H1 (cell line): ENCODE data around the gene NBEA. TPM values are rescaled to one million over a fixed set of nuclear protein-coding genes. Genes with fewer than 3 reads are reported as not detected.

Experiments
- CTCF ChIA-PET: fragments of 300-600 bp; sonication (Branson Sonifier 250); formaldehyde crosslinking; loops from one replicate; lab custom pipeline; 2021; ENCODE audit not compliant: partially characterized antibody; lab: Charles Lee
- POLR2A ChIA-PET: fragments of 300-600 bp; sonication (Branson Sonifier 250); formaldehyde crosslinking; loops from one replicate; lab custom pipeline; 2021; ENCODE audit warnings: inconsistent platforms; ENCODE audit not compliant: partially characterized antibody; lab: Charles Lee
- DNase-seq, 2 experiments: peaks; one replicate each; pipeline versions ENCODE4 v3.0.0 to v3.0.0-alpha.2; 2010 to 2022; ENCODE audit warnings: low spot score in 2 of 2, low read depth in 1 of 2, mixed read lengths in 1 of 2
- FAIRE-seq: peaks from 2 replicates; lab custom pipeline; 2011; peaks lifted over from hg19 to GRCh38; lab: Jason Lieb, UNC
- H2AFZ ChIP-seq: 2 replicates; pipeline ENCODE4 v1.8.1; 2012; ENCODE audit warnings: low read length, inconsistent platforms
- H2AK5ac ChIP-seq: 2 replicates; pipeline ENCODE4 v1.6.1; 2013; ENCODE audit warnings: low read depth, low read length
- H2BK120ac ChIP-seq: replicated peaks from 2 replicates; pipeline ENCODE3; 2013; ENCODE audit warnings: low read depth, low read length, inconsistent platforms
- H2BK12ac ChIP-seq: 2 replicates; pipeline ENCODE4 v1.6.1; 2013; ENCODE audit warnings: low read depth, low read length
- H2BK15ac ChIP-seq: 2 replicates; pipeline ENCODE4 v1.6.1; 2013; ENCODE audit warnings: low read length
- H2BK20ac ChIP-seq: 2 replicates; pipeline ENCODE4 v1.6.1; 2013; ENCODE audit warnings: low read length
- H2BK5ac ChIP-seq: 2 replicates; pipeline ENCODE4 v1.6.1; 2013; ENCODE audit warnings: low read depth, low read length
- H3K14ac ChIP-seq: 2 replicates; pipeline ENCODE4 v1.6.1; 2013; ENCODE audit warnings: inconsistent platforms; ENCODE audit not compliant: insufficient read length
- H3K18ac ChIP-seq: 2 replicates; pipeline ENCODE4 v1.6.1; 2013; ENCODE audit warnings: low read length; ENCODE audit errors: extremely low read depth
- H3K23ac ChIP-seq: 2 replicates; pipeline ENCODE4 v1.6.1; 2013; ENCODE audit warnings: inconsistent platforms; ENCODE audit not compliant: insufficient read length
- H3K23me2 ChIP-seq: 2 replicates; pipeline ENCODE4 v1.6.1; 2013; ENCODE audit warnings: low read depth, low read length
- H3K27ac ChIP-seq: 2 replicates; pipeline ENCODE4 v1.6.1; 2011; ENCODE audit warnings: low read depth, low read length, inconsistent platforms
- H3K27me3 ChIP-seq, 4 experiments: replicated peaks in 1 of 4; 1 replicate in 1 of 4; 2 replicates in 3 of 4; pipeline versions ENCODE4 v1.6.1 to v1.8.1; 2011 to 2013; ENCODE audit warnings: low read length in 3 of 4, mild to moderate bottlenecking in 3 of 4, inconsistent platforms in 2 of 4, mixed read lengths in 2 of 4, moderate library complexity in 1 of 4; ENCODE audit not compliant: control insufficient read depth in 3 of 4, insufficient read depth in 3 of 4; ENCODE audit errors: extremely low read depth in 1 of 4
- H3K36me3 ChIP-seq, 4 experiments: 2 replicates each; pipeline versions ENCODE4 v1.6.1 to v1.8.1; 2011 to 2013; ENCODE audit warnings: mild to moderate bottlenecking in 4 of 4, low read length in 3 of 4, moderate library complexity in 2 of 4, control low read depth in 1 of 4, inconsistent platforms in 1 of 4; ENCODE audit not compliant: insufficient read depth in 4 of 4, control insufficient read depth in 2 of 4
- H3K4ac ChIP-seq: replicated peaks from 2 replicates; pipeline ENCODE3; 2013; ENCODE audit warnings: low read length, low read depth, mixed read lengths, inconsistent platforms; ENCODE audit not compliant: insufficient read length
- H3K4me1 ChIP-seq, 4 experiments: replicated peaks in 1 of 4; 1 replicate in 1 of 4; 2 replicates in 3 of 4; pipeline versions ENCODE4 v1.6.1 to v1.8.1; 2011 to 2013; ENCODE audit warnings: low read length in 3 of 4, inconsistent platforms in 2 of 4, mixed read lengths in 1 of 4; ENCODE audit not compliant: insufficient read depth in 4 of 4, control insufficient read depth in 3 of 4
- H3K4me2 ChIP-seq, 2 experiments: 2 replicates each; pipeline versions ENCODE4 v1.6.1 to v1.8.1; 2011 to 2013; ENCODE audit warnings: low read depth in 2 of 2, low read length in 2 of 2, control low read depth in 1 of 2, inconsistent platforms in 1 of 2, mild to moderate bottlenecking in 1 of 2; ENCODE audit not compliant: insufficient read depth in 1 of 2
- H3K4me3 ChIP-seq, 4 experiments: fragments of 200-600, 300-600 bp in 1 of 4; sonication (generic), shearing (Covaris generic), sonication (Bioruptor Twin) in 1 of 4; 2 replicates each; pipeline versions ENCODE4 v1.5.1 to v1.8.1; 2011 to 2016; ENCODE audit warnings: low read length in 4 of 4, low read depth in 3 of 4, control low read depth in 2 of 4, inconsistent platforms in 2 of 4, mild to moderate bottlenecking in 2 of 4, mixed read lengths in 1 of 4, moderate library complexity in 1 of 4; ENCODE audit not compliant: insufficient read depth in 2 of 4; ENCODE audit errors: extremely low read depth in 1 of 4
- H3K56ac ChIP-seq: replicated peaks from 2 replicates; pipeline ENCODE3; 2013; ENCODE audit warnings: low read depth, mild to moderate bottlenecking, mixed read lengths, low read length, inconsistent platforms; ENCODE audit not compliant: insufficient read length
- H3K79me1 ChIP-seq: 2 replicates; pipeline ENCODE4 v1.6.1; 2013; ENCODE audit warnings: low read depth, low read length, control low read depth
- H3K79me2 ChIP-seq, 2 experiments: 2 replicates each; pipeline versions ENCODE4 v1.6.1 to v1.8.1; 2012 to 2013; ENCODE audit warnings: low read length in 2 of 2, mild to moderate bottlenecking in 2 of 2, inconsistent platforms in 1 of 2; ENCODE audit not compliant: insufficient read depth in 2 of 2, control insufficient read depth in 1 of 2
- H3K9ac ChIP-seq, 4 experiments: replicated peaks in 1 of 4; 1 replicate in 1 of 4; 2 replicates in 3 of 4; pipeline versions ENCODE4 v1.6.1 to v1.8.1; 2011 to 2013; ENCODE audit warnings: low read depth in 3 of 4, low read length in 3 of 4, control low read depth in 2 of 4, mild to moderate bottlenecking in 2 of 4, moderate library complexity in 2 of 4, inconsistent platforms in 1 of 4; ENCODE audit errors: extremely low read depth in 1 of 4
- H3K9me3 ChIP-seq, 2 experiments: 2 replicates each; pipeline versions ENCODE4 v1.6.1 to v1.8.1; 2012 to 2013; ENCODE audit warnings: mild to moderate bottlenecking in 2 of 2, moderate library complexity in 2 of 2, control low read depth in 1 of 2, inconsistent platforms in 1 of 2, low read depth in 1 of 2, low read length in 1 of 2, mixed read lengths in 1 of 2; ENCODE audit not compliant: insufficient read depth in 2 of 2
- H4K20me1 ChIP-seq, 2 experiments: replicated peaks in 1 of 2; 2 replicates each; pipeline versions ENCODE3 to v1.8.1; 2011 to 2013; ENCODE audit warnings: inconsistent platforms in 2 of 2, low read length in 2 of 2, mild to moderate bottlenecking in 1 of 2; ENCODE audit not compliant: insufficient read depth in 2 of 2, control insufficient read depth in 1 of 2
- H4K5ac ChIP-seq: 2 replicates; pipeline ENCODE4 v1.6.1; 2013; ENCODE audit warnings: low read length, low read depth, mixed read lengths, inconsistent platforms; ENCODE audit not compliant: insufficient read length
- H4K8ac ChIP-seq: 2 replicates; pipeline ENCODE4 v1.8.0; 2013; ENCODE audit warnings: mild to moderate bottlenecking, moderate library complexity, low read length, inconsistent platforms; ENCODE audit not compliant: insufficient read depth; ENCODE audit errors: extremely low read depth
- H4K91ac ChIP-seq: replicated peaks from 2 replicates; pipeline ENCODE3; 2013; ENCODE audit warnings: low read length, mixed read lengths, inconsistent platforms; ENCODE audit not compliant: insufficient read length
- ASH2L ChIP-seq: fragments of 200-600, 300-600 bp; sonication (generic); IDR thresholded peaks from one replicate; pipeline ENCODE4 v1.7.1; 2017; ENCODE audit warnings: low read length
- ATF3 ChIP-seq: IDR thresholded peaks from 2 replicates; pipeline ENCODE4 v1.6.1; 2011; ENCODE audit warnings: low read depth, mild to moderate bottlenecking, low read length; ENCODE audit not compliant: insufficient read depth
- E2F6 ChIP-seq: IDR thresholded peaks from 2 replicates; pipeline ENCODE4 v1.6.1; 2012; ENCODE audit warnings: inconsistent platforms
- KDM1A ChIP-seq: fragments of 200-600, 300-600 bp; sonication (generic); IDR thresholded peaks from 2 replicates; pipeline ENCODE4 v1.7.1; 2016; ENCODE audit warnings: mild to moderate bottlenecking, low read length, borderline replicate concordance
- RBBP5 ChIP-seq: IDR thresholded peaks from 2 replicates; pipeline ENCODE4 v1.7.1; 2012; ENCODE audit warnings: low read depth, mild to moderate bottlenecking, inconsistent platforms, low read length, moderate library complexity, borderline replicate concordance
- RFX5 ChIP-seq: IDR thresholded peaks from 2 replicates; pipeline ENCODE4 v1.6.1; 2011; ENCODE audit warnings: low read depth, low read length, improper control_type of control experiment, borderline replicate concordance
- SP4 ChIP-seq: IDR thresholded peaks from 2 replicates; pipeline ENCODE4 v1.6.1; 2012; ENCODE audit warnings: low read length, inconsistent platforms
- SRF ChIP-seq: IDR thresholded peaks from 2 replicates; pipeline ENCODE4 v1.6.1; 2011; ENCODE audit warnings: mild to moderate bottlenecking, low read depth, low read length, moderate library complexity
- SUZ12 ChIP-seq: fragments of 200-600 bp; sonication (generic); IDR thresholded peaks from 2 replicates; pipeline ENCODE4 v1.6.1; 2012; ENCODE audit warnings: mild to moderate bottlenecking, inconsistent platforms, low read length, moderate library complexity, mixed read lengths
- TAF7 ChIP-seq: optimal IDR thresholded peaks from 2 replicates; pipeline ENCODE3; 2011; ENCODE audit warnings: low read depth, mild to moderate bottlenecking, inconsistent platforms, low read length, moderate library complexity, borderline replicate concordance
- WGBS, 2 experiments: shearing (Covaris generic) in 1 of 2; methylation state at CpG; one replicate each; pipeline versions ENCODE4 v1.1.6 to v1.1.7; 2013 to 2015; ENCODE audit warnings: low lambda C conversion rate in 2 of 2, mixed read lengths in 2 of 2, inconsistent platforms in 1 of 2, low coverage in 1 of 2, missing lambda C conversion rate in 1 of 2; ENCODE audit not compliant: insufficient replicate concordance in 2 of 2, insufficient coverage in 1 of 2, insufficient read length in 1 of 2; ENCODE audit errors: extremely low coverage in 1 of 2, missing lambda C conversion rate in 1 of 2; 5-methylcytosine and 5-hydroxymethylcytosine counted together
- polyA plus RNA-seq, 7 experiments: library from polyadenylated mRNA; depleted of rRNA in 3 of 7; stranded (reverse) in 5 of 7; unstranded in 2 of 7; fragments of >200 nt in 5 of 7; fragments of 200-250 nt in 2 of 7; gene quantifications; 1 replicate in 5 of 7; 2 replicates in 1 of 7; 4 replicates in 1 of 7; pipeline versions ENCODE4 v1.2.1 to v1.2.3, GENCODE V29; 2011 to 2013; ENCODE audit warnings: missing spikeins in 2 of 7, mixed read lengths in 2 of 7
- total RNA-seq: library from RNA; stranded (reverse); fragmentation: NEBNext Ultra II Directional; extraction: Animal tissue kit (Norgen Biotek cat#: 25700); gene quantifications from 2 replicates; pipeline ENCODE4 v1.2.1, GENCODE V29; 2021

The NBEA gene
- total and polyA plus RNA-seq, 2 of the 8 experiments (the other 6 are each of a cell fraction or from before 2014, with no cell fraction given) = 14.2 to 21.5 TPM

GRCh38 chr13:35057858-35058257, 115.8 kb downstream of the NBEA start:
- H2BK12ac ChIP-seq = no peak overlapping the region
- no peak overlapping the region for H4K91ac ChIP-seq
- no peaks in the 10 kb centered on the region for H3K36me3 ChIP-seq
- no peak for TF ChIP-seq SUZ12
- TF ChIP-seq TAF7 = no peak
- no peak for TF ChIP-seq ATF3
- TF ChIP-seq RFX5 = no peak
- no peak for TF ChIP-seq RBBP5
- no peak for TF ChIP-seq ASH2L
- no peak for TF ChIP-seq SP4
- TF ChIP-seq SRF = no peak
- TF ChIP-seq KDM1A = no peak
- no peak for TF ChIP-seq E2F6
- no peak overlapping the region for H3K4me2 ChIP-seq
- WGBS, 2 experiments = 84% methylated on average over 6 of the region's 6 CpGs; no CpG with 5 or more reads in 1 of the 2 experiments
- no peak overlapping the region for H2BK20ac ChIP-seq
- ChIA-PET CTCF (no interaction called here), POLR2A (no interaction called here)
- H3K4me1 ChIP-seq = no peaks in the 10 kb centered on the region
- no peak overlapping the region for H2BK5ac ChIP-seq
- H3K79me2 ChIP-seq = no peaks in the 10 kb centered on the region
- no peak overlapping the region for H3K23ac ChIP-seq
- no peak overlapping the region for H2AFZ ChIP-seq
- H3K18ac ChIP-seq = no peak overlapping the region
- DNase-seq (no peak), FAIRE-seq (no peak)
- no peaks in the 10 kb centered on the region for H3K27me3 ChIP-seq
- no peaks in the 10 kb centered on the region for H4K20me1 ChIP-seq
- H2BK15ac ChIP-seq = no peak overlapping the region
- no peak overlapping the region for H3K14ac ChIP-seq
- no peaks in the 10 kb centered on the region for H3K79me1 ChIP-seq
- H3K27ac ChIP-seq = no peak overlapping the region
- H3K9me3 ChIP-seq = no peaks in the 10 kb centered on the region
- no peak overlapping the region for H4K8ac ChIP-seq
- H3K4me3 ChIP-seq = no peak overlapping the region
- no peak overlapping the region for H3K4ac ChIP-seq
- no peak overlapping the region for H2AK5ac ChIP-seq
- no peaks in the 10 kb centered on the region for H3K23me2 ChIP-seq
- no peak overlapping the region for H2BK120ac ChIP-seq
- H3K56ac ChIP-seq = no peak overlapping the region
- H4K5ac ChIP-seq = no peak overlapping the region
- no peak overlapping the region for H3K9ac ChIP-seq
